ENCODE data around the gene ETAA1.

The ETAA1 gene

DNA sequence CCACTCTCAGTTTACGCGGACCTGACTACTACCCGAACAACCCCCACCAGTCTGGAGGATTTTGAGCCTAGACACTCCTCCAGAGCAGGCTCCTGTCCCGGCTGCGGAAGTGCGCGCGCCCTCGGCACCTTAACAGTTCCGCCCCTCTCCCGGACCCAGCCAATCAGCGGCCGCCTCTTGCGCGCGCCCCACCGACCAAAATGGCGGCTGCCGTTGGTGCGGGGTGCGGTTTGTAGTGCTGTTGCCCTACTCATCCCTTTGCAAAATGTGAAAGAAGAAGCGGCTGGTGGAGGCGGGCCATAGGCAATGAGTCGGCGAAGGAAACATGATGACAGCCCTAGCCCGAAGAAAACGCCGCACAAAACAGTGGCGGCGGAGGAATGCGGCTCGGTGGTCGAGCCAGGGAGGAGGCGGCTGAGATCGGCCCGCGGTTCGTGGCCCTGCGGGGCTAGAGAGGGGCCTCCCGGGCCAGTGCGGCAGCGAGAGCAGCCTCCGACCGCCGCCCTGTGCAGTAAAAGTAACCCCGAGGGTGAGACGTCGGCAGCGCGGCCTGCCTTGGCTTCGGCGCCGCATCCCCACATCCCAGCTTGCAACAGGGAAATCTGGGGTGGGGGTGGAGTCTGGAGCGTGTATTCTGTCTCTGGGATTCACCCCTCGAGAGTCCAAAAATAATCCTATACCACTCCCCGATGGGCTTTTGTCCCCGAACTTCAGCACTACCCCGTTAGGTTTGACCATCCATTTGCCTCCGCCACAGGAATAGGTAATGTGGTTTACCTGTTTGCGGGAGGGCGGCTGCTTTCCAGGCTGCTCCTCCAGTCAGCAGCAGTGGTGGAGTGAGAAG is at the start of gene ETAA1:
ETAA1 (plus strand) TSS at position 191 of the 844 bp plus-strand sequence; CDS start at position 307, 116 bp downstream.
- DNase-seq = peak; percentile 78 to 86

DNA sequence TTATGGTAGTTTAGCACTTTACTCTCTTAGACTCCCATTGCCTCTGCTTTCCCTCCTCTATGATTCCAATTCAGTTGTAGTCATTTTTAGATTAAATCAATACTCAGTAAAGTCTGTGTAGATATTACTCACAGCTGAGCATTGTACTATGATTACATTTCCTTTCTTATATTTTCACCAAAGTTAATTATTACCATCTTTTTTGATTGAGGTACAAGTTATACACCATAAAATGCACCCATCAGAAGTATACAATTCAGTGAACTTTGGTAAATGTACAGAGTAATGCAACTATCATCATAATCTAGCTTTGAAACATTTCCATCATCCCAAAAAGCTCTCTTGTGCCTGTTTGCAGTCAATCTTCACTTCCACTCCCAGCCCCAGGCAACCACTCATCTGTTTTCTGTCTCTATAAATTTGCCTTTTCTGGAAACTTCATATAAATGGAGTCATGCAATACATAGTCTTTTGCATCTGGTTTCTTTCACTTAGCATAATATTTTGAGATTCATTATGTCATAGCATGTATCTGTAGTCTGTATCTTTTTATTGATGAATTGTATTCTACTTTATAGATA is 30.2 kb upstream of the ETAA1 start:
- DNase-seq = no peak

DNA sequence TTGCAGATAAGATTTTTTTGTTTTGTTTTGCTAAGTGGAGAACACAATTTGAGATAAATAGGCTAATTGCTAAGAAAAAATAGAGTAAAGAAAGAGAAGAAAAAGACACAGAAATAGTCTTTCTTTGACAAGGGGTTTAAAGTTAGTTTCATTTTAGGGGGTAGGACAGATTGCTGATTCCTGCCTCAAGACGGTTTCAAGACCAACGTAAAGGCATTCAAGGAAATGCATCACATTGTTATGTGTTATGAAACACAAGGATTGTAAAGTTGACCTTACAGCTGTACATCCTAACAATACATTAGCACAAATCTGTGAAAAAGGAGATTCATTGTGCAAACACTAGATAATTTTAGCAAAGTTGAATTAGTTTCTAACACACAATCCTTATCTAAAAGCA is 22.7 kb upstream of the ETAA1 start:
- DNase-seq = no peak

DNA sequence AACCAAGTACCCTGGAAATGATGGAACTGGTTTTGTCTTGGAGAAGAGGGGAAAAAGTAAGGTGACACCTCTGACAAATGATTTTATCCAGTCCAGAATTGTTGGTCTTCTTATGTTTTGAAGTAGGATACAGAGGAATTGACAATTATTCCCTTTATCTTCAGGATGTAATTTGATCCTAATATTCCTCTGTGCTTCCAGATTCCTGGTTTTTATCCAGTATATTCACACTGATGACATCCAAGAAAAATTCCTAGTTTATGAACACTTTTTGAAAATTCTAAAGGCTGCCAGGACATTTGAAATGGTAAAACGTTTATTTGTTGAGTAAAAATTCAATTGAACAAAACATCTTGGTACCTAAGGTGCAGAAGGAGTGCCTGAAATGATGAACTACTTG is 22.2 kb upstream of the ETAA1 start:
- no peak for DNase-seq

DNA sequence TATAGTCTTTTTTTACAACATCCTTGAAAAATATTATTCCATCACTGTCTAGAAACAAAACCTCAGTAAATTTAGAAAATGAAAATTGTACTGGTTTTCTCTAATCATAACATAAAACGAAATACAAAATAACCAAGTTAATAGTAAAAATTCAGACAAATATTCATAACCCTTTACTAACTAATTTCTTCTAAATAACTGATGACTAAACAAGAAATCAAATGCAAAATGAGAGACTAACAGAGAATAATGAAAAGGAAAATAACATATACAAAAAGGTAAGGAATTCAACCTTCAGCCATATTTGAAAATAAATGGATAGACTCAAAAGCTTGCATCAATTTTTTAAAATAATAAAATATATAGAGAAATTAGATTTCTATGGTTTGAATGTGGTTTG is 18.6 kb upstream of the ETAA1 start:
- no peak for DNase-seq

DNA sequence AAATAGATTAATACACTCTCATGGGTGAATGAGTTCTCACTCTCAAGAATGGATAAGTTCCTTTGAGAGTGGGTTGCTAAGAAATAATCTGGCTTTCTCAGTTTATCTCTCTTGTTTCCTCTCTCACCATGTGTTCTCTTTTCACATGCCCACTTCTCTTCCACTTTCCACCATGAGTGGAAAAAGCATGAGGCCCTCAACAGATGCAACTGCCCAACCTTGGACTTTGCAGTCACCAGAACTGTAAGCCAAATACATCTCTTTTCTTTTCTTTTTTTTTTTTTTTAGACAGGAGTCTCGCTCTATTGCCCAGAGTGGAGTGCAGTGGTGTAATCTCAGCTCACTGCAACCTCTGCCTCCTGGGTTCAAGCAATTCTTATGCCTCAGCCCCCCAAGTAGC is 18.1 kb upstream of the ETAA1 start:
- no peak for DNase-seq

DNA sequence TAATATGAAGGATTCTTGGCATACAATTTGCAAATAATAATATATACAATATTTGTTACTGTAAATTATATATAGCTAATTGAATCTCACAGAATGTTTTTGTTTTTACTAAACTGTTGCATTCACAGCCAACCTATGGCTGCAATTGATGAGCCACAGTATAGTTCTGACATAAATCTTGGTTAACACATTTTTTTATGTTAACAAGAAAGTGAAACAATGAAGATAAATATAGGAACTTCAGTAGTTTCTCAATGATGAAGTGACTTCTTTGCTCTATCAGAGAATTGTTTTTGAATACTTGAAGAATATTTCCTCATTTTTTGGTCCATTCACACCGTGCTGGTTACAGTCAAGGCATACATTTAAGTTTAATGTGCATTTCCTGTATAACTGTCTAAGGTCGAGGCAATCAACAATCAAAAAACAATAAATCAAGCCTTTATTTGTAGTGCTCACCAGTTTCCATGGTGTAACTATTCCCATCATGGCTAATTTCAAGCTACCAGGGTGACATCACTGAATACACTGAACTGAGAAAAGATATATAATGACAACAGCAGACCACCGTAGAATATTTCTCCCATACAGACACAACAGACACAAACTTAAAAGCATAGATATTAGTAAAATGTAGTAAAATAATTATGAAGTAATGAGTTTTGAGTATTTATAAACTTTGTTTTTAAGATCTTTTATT is 12.9 kb upstream of the ETAA1 start:
- DNase-seq = no peak

DNA sequence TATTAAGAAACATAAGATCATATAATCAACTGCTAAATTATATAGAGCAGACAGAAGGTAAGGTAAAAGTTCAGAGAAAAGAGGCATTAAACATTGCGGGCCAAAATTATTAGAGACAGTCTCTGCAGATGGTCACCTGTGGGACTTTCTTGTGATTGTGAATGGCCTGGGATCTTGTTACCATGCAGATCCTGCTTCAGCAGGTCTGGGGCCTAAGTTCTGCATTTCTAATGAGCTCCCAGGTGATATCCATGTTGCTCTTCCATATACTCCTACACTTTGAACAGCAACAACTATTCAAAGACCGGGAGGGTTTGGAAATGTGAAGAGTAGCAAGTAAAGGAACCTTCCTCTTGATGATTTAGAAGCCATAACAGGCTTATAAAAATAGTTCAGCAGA is 8.5 kb upstream of the ETAA1 start:
- no peak for DNase-seq

DNA sequence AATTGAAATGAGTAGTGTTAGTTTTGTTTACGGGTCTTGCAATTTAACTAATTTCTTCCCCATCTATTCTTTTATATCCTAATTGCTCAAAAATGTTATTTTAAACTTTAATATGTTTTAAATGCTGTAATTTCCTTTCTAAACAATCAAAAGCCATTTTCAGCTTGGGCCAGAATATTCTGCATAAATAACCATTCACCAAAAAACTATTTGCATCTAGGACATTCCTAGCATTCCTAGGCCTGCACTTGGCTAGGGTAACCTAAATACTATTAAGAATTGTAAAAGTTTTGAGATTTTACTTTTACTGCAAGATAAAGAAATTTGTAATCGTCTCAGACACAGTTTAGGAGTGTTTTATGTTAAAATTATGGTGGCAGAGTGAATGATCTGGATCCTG is 7.8 kb upstream of the ETAA1 start:
- no peak for DNase-seq

DNA sequence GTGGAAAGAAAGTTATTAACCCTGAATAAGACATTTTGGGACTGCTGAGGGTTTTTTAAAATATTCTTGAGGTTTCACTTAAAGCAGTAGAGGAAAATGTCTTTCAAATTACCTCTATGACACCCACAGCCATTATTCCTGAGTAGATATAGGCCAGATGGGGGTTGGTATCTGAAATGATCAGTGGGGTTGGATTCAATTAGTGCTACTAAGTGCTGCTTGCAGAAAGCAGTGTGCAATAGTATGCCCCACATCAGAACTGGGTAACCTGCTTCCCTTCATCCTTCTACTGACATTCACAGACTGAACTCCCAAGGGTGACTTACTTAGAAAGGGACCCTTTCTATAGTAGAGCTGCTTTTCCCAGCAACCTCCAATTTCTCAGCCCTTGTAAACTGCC is 7.3 kb upstream of the ETAA1 start:
- no peak for DNase-seq

DNA sequence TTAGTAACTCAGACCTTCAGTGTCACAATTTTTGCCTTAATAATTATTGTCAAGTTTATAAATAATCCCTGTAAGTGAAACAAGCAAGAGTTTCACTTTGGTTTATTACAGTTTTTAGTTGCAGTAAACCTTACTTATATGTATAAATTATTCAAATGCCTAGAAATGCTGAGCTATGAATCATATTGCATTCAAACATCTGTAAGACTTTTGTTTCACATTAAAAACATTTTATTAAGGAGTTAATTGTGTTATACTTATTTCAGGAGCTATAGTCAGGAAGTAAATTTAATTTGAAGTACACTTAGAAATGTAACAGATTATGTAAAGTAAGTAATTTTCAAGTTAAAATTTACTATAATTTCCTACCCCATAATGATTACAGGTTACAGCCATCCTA is 3.9 kb upstream of the ETAA1 start:
- no peak for DNase-seq

DNA sequence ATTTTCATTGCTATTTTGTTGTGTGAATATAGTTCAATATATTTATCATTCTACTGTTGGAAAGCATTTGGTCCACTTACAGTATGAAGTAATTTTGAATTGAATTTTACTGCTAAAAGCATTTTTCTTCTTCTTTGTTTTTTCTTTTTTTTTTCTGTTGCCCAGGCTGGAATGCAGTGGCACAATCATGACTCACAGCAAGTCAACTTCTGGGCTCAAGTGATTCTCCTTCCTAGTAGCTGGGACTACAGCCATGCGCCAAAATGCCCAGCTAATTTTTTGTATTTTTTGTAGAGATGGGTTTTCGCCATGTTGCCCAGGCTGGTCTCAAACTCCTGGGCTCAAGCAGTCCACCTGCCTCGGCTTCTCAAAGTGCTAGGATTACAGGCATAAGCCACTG is 2.4 kb upstream of the ETAA1 start:
- DNase-seq = no peak

DNA sequence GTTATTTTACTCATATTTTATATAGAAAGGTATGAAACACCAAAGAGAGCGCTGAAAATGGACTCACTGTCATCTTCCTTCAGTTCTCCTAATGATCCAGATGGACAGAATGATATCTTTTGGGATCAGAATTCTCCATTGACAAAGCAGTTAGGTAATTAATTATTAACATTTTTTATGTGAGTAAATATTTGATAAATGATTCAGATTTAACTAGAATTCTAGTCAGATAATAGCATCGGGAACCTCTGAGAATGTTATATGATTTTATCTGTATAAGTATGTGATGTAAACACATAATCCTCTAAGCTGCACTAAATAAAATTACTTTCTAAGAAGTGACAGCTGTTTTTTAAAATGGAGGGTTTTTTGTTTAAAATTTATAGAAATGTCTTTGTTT is 2.0 kb downstream of the ETAA1 start:
- no peak for DNase-seq

DNA sequence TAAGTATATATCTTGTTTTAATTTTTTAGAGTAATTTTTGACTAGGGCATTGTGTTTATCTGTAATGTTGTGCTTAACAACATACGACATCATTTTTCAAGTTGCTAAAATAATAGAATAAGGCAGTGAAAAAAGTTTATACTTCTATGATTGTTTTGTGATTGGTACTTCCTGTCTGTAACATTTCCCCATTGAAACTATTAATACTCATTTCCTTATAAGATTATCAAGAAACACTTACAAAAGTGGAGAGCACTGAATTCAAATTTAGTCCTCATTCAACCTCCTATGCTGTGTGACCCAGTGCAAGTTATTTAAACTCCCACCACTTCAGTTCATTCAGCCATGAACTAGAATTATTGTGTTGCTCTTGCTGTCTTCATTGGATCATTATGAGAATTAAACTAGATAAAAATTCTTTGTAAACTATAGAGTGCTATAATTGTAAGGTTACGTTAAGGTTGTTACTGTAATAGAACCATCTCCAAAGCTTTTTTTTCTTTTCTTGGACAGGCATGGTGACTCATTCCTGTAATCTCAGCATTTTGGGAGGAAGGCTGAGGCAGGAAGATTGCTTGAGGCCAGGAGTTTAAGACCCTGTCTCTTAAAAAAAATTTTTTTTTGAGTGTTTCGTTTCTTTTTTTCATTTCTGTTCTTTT is 2.8 kb downstream of the ETAA1 start:
- DNase-seq = no peak

DNA sequence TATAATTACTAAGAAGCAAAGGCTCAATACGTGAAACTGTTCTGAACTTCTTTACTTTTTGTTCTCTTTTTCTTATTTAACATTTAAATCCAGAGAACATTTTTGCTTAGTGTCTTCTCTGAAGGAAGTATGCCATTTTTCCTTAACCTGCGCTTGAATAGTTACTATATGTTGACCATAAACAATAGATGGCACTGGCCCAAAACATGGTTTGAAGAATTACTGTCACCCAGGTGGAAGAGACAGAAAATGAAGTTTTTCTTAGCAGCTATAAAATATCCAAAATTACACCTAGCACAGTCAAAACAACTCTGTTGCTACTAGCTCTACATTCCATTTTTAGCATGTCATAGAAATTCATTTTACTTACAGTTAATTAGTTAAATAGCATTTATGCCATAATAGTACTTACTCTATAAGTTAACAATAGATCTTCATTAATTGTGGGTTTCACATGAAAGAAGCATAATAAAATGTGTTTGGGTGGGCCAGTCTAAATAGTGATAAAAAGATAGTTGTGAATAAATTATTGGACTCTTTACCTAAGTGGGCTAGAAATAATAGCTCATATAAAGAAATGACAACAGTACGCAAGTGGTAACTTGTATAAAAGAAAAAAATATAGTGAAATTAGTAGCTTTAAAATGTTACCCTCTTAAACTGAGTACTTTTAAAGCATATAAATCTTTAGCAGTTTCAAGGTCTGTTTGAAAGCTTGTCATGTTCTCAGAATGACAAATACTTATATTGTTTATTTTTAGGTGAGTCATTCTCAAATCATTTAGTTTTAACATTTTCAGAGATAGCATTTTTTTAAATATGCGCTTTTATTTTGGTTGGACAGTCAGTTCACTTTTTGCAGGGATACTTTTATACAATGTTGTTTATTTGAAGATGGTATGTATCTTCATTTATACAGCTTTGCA is 3.7 kb downstream of the ETAA1 start:
- DNase-seq = no peak

DNA sequence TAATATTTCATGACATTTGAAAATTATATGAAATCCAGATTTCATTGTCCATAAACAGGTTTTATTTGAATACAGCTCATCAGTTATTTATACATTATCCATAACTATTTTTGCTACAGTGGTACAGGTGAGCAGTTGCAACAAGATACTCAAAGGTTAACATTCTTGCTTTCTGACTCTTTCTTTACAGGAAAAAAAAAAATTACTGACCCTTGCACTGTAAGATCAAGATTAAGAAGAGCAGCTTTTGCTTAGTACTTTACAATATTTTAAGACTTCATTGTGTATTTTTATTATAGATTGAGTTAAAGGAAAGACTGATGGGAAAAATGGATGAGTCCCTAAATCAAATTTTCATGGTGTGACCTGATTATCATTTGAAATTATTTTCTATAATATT is 11.2 kb downstream of the ETAA1 start:
- no peak for DNase-seq

DNA sequence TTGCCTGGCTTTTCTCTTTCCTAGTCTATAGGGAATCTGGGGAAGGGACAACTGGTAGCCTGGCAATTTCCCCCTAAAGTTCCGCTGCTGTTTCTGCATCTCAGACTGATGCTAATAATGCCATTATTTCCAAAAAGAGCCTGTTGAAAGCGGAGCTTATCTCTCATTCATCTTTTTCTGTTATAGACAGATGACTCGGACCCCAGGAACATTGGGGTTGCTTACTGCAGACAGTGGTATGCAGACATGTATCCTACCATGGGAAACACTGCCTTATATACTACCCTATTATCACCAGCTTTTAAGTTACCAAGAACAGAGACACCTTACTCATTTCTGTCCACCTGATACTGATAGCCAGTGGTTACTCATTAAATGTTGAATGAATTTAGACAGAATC is 15.3 kb downstream of the ETAA1 start:
- DNase-seq = no peak

DNA sequence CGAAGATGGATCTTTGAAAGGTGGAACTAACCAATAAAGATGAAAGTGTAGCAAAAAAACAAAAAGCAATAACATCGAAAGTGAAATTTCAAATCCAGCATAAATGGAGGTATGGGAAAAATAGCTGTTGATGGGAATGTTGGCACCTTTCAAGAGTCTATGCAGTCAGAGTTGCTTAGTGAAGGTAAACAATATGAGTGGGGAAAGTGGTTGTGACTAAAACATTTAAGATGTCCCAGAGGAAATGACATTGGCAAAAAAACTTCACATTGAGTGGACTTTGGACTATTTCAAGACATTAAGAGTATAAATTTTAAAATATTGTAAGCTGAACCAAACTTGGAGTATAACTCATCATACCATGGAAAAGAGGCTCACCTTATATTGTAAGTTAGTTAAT is 17.7 kb downstream of the ETAA1 start:
- DNase-seq = no peak

DNA sequence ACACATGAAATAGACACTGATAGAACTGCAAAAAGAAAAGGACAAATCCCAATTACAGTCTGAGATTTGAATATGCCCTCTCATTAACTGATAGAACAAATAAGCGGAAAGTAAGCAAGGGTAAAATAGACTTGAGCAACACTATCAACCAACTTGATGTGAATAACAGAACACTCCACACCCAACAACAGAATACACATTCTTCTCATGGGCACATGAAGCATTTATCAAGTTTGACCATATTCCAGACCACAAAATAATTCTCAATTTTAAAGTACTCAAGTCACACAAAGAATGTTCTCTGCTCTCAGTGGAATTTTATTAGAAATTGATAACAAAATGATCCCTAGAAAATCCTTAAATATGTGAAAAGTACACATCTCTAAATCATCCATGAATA is 19.0 kb downstream of the ETAA1 start:
- no peak for DNase-seq

DNA sequence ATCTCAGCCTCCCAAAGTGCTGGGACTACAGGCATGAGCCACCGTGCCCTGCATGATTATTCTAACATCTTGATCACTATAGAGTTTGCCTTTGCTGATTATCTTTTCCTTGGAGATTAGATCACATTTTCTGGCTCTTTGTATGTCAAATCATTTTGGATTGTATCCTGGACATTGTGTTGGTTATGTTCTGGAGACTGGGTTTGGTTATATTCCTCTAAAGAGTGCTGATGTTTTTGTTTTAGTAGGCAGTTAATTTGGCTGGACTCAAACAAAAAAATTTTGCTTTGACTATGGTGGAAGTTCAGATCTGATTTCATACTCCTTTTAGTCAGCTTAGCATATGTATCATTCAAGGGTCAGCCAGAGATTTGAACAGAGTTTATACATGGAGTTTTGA is 26.4 kb downstream of the ETAA1 start:
- no peak for DNase-seq

DNA sequence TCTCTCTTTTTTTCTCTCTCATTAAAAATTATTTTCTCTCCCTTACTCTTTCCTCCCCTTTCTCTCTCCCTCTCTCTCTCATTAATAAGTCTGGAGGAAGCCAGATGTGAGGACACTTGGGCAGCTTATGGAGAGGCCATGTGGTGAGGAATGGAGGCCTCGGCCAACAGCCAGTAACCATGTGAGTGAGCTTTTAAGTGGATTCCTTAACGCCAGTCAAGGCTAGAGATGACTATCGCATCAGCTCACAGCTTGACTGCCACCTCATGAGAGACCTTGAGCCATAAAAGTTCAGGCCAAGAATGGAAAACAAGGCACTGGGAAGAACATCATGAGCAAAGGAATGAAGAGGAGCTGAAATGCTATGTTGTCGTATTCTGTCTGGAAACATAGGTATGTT is 39.1 kb downstream of the ETAA1 start:
- peak; percentile 9 to 56 for DNase-seq

DNA sequence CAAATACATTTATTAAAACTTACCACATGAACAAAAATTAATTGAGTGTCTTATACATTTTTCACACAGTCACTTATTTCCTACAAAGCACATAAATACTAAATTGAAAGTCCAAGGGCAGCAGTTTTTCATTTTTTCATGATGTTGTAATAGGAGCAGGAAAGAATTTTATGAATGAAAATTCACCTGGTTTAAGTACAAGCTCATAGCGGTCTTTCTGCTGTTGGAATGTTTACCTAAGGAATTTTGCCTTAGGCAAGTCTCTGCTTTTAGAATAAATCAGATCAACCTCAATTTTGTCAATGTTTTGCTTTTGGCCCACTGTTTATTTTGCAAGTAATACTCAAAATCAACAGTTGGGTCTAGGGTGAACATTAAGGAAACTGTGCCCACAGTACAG is 40.0 kb downstream of the ETAA1 start:
- no peak for DNase-seq

DNA sequence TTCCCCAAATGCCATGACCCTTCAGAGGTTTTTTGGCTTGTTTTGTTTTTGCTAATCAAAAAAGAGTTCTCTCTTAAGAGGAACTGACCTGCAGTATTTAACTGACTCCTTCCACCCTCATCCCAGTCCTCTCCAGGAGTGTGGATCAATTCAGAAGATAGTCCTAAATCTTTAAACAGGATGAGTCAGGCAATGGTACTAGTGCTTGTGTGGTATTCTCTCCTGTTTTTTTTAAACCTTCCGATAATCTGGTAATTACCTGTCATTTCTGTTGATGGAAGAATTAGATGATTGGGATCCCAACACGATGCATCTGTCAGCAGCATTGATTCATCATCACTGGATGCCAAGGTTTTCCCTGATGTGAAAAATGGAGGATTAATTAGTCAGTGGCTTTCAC is 41.2 kb downstream of the ETAA1 start:
- no peak for DNase-seq

Measured in NCI-H524 (cell line).